GM19035 (cell line): ENCODE results near the gene GGCX.
A peak's percentile ranks its signal among the peaks of the same experiment; 100 is the strongest.

Experiments used
- ATAC-seq: cut with Tn5 transposase; IDR thresholded peaks from one replicate; pipeline ENCODE4 v1.9.1; 2021; ENCODE audit not compliant: unreplicated experiment

Gene GGCX

DNA sequence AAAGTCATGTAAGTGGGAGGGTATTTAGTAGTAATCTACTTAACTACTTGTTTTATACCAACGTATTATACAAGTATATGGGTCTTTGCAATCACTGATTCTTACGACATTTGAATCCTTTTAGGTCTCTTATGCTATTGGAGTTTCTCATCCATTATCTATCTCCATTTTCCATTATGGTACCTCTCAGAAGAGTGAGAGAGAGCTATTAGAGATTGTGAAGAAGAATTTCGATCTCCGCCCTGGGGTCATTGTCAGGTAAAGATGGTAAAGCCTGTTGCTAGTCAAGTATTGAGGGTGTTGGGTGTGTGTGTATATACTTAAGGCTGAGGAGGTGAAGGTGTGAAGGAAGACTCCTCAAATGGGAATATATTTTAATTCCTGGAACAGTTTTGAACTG, 18.5 kb downstream of the GGCX start:
- ATAC-seq: no peak

GRCh38 chr2:85541753-85542457, 19.4 kb downstream of the GGCX start:
- no peak for ATAC-seq

DNA sequence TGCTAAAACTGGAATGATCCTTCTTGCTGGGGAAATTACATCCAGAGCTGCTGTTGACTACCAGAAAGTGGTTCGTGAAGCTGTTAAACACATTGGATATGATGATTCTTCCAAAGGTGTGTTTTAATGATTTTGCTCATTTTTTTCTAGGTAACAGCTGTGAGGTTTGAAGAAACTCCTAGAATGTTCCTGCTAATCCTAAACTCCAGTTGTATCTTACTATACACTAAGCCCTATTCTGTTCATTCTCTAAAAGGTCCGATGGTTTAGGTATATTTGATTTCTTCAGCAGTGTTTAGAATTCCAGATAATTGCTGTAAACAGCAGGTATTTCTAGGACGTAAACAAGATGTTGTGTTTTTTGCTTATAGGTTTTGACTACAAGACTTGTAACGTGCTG, 20.0 kb downstream of the GGCX start:
- ATAC-seq: no peak

GRCh38 chr2:85540133-85540648, 21.1 kb downstream of the GGCX start:
- ATAC-seq: no peak

DNA sequence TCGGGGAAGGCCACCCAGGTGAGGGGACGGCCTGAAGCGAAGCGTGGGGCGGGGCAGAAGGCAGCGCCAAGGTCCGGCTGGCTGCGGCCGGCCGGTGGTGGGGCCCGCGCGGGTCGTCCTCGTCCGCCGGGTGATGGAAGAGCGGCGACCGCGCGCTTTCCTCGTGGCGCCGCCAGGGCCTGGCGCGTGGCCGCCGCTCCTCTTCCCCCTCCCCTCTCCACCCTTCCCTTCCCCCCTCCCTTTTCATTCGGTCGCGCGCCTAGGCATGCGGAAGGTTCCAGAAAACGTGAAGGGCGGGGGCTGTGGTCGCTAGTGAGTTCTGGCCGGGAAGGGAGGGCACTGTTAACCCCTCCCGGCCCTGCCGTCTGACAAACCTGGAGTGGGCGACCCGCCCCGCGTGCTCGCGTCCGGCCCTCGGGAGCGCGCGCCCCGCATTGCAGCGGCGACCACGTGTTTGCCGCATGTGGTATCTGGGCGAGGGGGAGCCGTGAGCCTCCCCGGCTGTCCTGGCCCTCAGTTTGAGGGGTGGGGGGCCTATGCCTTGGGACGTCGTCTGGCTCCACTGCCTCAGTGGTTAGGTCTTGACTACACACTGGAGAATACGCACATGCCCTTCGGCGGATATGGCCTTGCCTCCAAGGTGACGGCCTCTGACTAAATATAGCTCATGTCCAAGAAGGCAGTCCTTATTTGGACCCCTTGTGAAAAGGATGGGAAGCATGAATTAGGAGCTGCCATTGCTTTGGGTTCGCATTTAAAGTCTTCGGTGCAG, 21.7 kb downstream of the GGCX start:
- peak; percentile 33 for ATAC-seq

- ATAC-seq: peak; percentile 72
Measured at GRCh38 chr2:85538507-85539360, 22.6 kb downstream of the GGCX start, which contains the start of gene MAT2A. Gene MAT2A, plus strand, starts transcription at chr2:85539168. Its CDS starts 120 bp downstream, at chr2:85539288.

- ATAC-seq: no peak
Measured at GRCh38 chr2:85537600-85538506, 23.4 kb downstream of the GGCX start.

- ATAC-seq: no peak
Measured at GRCh38 chr2:85536479-85536878, 24.8 kb downstream of the GGCX start.

GRCh38 chr2:85534881-85535280, 26.4 kb downstream of the GGCX start:
- ATAC-seq: no peak

- no peak for ATAC-seq
Measured at GRCh38 chr2:85534099-85534498, 27.2 kb downstream of the GGCX start.

DNA sequence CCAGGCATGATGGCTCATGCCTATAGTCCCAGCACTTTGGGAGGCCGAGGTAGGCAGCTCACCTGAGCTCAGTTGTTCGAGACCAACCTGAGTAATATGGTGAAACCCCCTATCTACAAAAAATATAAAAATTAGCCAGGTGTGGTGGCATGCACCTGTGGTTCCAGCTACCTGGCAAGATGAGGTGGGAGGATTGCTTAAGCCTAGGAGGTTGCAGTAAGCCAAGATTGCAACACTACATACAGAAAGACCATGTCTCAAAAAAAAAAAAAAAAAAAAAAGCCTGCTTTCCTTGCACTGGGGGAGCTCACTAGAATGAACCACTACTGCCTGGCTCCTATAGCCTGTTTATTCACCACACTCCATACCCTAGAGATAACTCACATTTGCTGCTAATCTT, 29.7 kb downstream of the GGCX start:
- no peak for ATAC-seq

GRCh38 chr2:85529809-85530208, 31.5 kb downstream of the GGCX start:
- ATAC-seq: no peak

- ATAC-seq: no peak
Measured at GRCh38 chr2:85528355-85528754, 32.9 kb downstream of the GGCX start.

DNA sequence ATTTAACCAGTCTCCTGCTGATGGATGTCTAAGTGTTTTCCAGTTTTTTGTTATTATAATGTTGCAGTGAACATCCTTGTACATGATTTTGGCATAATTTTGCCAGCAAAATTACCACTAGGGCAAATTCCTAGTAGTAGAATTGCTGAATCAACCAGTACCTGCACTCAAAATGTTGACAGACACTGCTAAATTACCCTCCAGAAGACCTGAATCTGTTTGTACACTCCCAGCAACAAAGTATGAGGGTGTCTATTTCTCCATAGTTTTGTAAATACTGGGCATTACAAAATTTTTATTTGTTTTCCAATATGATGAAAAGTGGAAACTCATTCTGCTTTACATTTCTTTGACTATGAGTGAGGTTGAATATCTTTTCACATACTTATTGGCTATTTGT, 33.5 kb downstream of the GGCX start:
- no peak for ATAC-seq

GRCh38 chr2:85525567-85525966, 35.7 kb downstream of the GGCX start:
- ATAC-seq: no peak

DNA sequence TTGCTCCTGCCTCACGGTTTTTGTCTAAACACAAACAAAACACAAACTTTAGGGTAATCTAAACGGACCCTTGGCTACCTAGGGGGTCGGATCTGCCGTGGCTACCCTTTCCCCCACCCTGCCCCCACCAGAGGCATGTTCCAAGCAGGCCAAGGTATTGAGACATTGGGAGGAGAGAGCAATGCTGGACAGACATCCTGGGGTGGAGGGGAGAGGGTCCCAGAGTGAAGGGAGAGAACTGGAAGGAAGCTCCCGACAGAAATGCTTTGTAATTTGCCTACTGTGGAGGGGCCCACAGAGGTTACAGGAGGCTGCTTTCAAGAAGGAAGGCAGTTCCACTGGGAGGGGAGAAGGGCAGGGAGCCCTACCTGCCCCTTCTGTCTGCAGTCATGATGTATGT, 36.3 kb downstream of the GGCX start:
- ATAC-seq: no peak

GRCh38 chr2:85524336-85524908, 36.9 kb downstream of the GGCX start:
- ATAC-seq: no peak

DNA sequence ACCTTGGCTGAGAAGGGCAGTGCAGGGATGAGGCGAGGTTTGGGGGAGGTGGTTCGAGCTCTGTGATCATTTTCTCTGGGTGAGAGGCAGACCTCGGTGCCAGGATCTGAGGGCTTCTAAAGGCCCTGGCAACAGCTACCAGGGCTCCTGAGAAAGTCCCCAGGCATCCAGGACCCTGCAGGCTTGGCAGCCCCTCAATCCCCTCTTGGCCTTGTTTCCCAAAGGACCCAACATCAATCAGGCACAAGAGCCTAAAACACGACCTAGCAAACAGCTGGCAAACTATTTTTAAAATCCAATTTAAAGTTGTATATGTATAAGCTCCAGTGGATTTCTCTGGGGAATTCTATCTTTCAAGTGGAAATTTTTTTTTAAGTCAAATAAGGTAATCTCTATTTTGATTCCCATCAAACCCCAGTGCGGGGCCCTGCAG, 37.4 kb downstream of the GGCX start:
- no peak for ATAC-seq

- ATAC-seq: no peak
Measured at GRCh38 chr2:85523062-85523902, 38.0 kb downstream of the GGCX start.
